SK-N-MC (cell line): ENCODE measurements around the gene CELA3B.

ENCODE experiments used
- EZH2 ChIP-seq: fragments of 200-600 bp; sonication (generic); IDR thresholded peaks from one replicate; pipeline ENCODE4 v1.6.1; 2017; ENCODE audit warnings: antibody characterized with exemption
- POLR2AphosphoS5 ChIP-seq: IDR thresholded peaks from 2 replicates; pipeline ENCODE4 v1.6.1; 2012; ENCODE audit warnings: mild to moderate bottlenecking, low read depth, low read length, borderline replicate concordance

- TF ChIP-seq POLR2AphosphoS5 (no peak), EZH2 (no peak)
Measured at GRCh38 chr1:21944733-21945073, 32.1 kb upstream of the CELA3B start.
